Muscle layer of colon (tissue), 2 donors: Measurements from ENCODE around the gene TMEM256.
"Not testable (repeated sequence)": the region's sequence is repeated elsewhere in the genome, so short reads cannot be mapped to it uniquely, and the experiment has no call there.

ENCODE experiments used
- H3K27ac ChIP-seq: one replicate; pipeline ENCODE4 v1.7.0; 2013; ENCODE audit warnings: low read depth, mild to moderate bottlenecking, low read length, moderate library complexity
- H3K27me3 ChIP-seq, 2 donors: one replicate each; pipeline ENCODE4 v1.7.0; 2013; ENCODE audit warnings: low read length in 2 of 2, mild to moderate bottlenecking in 2 of 2; ENCODE audit not compliant: insufficient read depth in 2 of 2, control insufficient read depth in 1 of 2
- H3K36me3 ChIP-seq: one replicate; pipeline ENCODE4 v1.7.0; 2013; ENCODE audit warnings: mild to moderate bottlenecking, low read length; ENCODE audit not compliant: insufficient read depth
- H3K4me1 ChIP-seq: one replicate; pipeline ENCODE4 v1.7.0; 2013; ENCODE audit warnings: mild to moderate bottlenecking, low read length; ENCODE audit not compliant: insufficient read depth
- H3K4me3 ChIP-seq, 2 donors: one replicate each; pipeline ENCODE4 v1.7.0; 2013; ENCODE audit warnings: low read length in 2 of 2, low read depth in 1 of 2, mild to moderate bottlenecking in 1 of 2, moderate library complexity in 1 of 2
- H3K9ac ChIP-seq: one replicate; pipeline ENCODE4 v1.7.0; 2013; ENCODE audit warnings: low read length
- H3K9me3 ChIP-seq: one replicate; pipeline ENCODE4 v1.7.0; 2013; ENCODE audit warnings: mild to moderate bottlenecking, low read length
- donor health status: abdominal sarcoma.
- donor health status: Adenocarcinoma of cecum.

Gene TMEM256

DNA sequence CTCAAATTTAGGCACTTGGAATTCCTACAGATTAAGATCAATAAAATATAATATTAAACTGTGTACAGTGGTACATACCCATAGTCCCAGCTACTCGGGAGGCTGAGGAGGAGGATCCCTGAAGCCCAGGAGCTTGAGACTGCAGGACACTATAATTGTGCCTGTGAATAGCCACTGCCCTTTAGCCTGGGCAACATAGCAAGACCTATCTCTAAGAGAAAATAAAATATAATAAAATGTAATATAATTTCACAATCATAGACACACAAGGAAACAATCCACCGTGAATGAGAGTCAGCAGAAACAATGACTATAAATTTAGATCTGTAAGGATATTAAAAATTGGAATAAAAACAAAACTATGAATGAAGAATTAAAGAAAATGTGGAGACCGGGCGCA lies 33.0 kb downstream of the TMEM256 start:
- H3K9me3 ChIP-seq: no peaks in the 10 kb centered on the region
- H3K27me3 ChIP-seq: no peaks in the 10 kb centered on the region
- H3K4me3 ChIP-seq: no peak overlapping the region
- H3K27ac ChIP-seq: no peak overlapping the region
- no peaks in the 10 kb centered on the region for H3K36me3 ChIP-seq
- no peaks in the 10 kb centered on the region for H3K4me1 ChIP-seq
- H3K9ac ChIP-seq: no peak overlapping the region

DNA sequence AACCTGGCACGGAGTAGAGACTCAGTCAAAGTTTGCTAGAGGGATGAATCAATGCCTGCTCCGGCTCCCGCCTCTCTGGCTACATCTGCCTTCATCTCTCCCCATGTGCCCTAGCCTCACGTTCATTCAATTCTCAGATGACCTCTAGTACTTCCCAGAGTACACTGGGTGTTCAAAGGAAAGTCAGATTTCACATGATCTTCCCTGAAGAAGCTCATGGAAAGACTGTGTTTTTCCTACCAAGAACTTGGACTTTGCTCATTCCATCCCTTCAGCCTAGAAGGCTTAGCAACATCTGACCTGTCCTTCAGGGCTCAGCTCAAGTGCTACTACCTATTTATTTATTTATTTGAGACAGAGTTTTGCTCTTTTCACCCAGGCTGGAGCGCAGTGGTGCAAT lies 34.1 kb downstream of the TMEM256 start:
- Histone ChIP-seq H3K9ac (no peak overlapping the region), H3K4me3 (no peak overlapping the region), H3K4me1 (no peaks in the 10 kb centered on the region), H3K27me3 (no peaks in the 10 kb centered on the region), H3K36me3 (no peaks in the 10 kb centered on the region), H3K9me3 (no peaks in the 10 kb centered on the region), H3K27ac (no peak overlapping the region)

DNA sequence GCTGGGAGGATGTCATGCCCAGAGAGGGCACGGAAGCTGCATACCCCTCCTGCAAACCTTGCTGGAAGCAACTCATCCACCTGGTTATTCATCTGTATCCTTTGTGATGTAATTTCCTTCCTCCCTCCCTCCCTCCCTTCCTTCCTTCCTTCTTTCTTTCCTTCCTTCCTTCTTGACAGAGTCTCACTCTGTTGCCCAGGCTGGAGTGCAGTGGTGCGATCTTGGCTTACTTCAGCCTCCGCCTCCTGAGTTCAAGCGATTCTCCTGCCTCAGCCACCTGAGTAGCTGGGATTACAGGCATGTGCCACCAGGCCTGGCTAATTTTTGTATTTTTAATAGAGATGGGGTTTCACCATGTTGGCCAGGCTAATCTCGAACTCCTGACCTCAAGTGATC lies 35.3 kb downstream of the TMEM256 start:
- not testable (repeated sequence) for H3K9me3 ChIP-seq, H3K4me1 ChIP-seq, H3K36me3 ChIP-seq, H3K27me3 ChIP-seq, H3K4me3 ChIP-seq, H3K27ac ChIP-seq, H3K9ac ChIP-seq

DNA sequence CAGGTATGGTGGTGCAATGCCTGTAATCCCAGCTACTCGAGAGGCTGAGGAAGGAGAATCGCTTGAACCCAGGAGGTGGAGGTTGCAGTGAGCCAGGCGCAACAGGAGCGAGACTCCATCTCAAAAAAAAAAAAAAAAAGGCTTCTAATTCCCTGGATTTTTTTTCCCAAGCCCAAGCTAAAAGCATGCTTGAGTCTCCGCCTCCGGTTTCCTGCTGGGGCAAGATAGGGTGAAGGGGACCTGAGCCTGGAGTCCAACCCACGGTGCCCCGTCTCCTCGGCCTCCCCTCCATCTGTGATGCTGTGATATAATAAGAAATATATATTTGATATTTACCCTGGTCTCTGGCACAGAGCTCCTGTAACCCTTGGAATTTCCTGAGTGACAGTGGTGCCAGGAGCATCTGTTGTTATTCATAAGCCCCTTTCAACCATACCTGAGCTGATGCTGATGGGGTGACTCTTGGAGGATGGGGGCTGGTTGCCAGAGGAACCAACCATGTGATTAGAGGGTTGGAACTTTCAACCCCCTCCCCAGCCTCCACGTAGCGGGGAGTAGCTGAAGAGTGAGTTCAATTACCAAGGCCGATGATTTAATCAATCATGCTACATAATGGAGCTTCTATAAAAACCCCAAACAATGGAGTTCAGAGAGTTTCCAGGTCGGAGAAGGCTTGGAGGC lies 35.8 kb downstream of the TMEM256 start:
- no peaks in the 10 kb centered on the region for H3K27me3 ChIP-seq

DNA sequence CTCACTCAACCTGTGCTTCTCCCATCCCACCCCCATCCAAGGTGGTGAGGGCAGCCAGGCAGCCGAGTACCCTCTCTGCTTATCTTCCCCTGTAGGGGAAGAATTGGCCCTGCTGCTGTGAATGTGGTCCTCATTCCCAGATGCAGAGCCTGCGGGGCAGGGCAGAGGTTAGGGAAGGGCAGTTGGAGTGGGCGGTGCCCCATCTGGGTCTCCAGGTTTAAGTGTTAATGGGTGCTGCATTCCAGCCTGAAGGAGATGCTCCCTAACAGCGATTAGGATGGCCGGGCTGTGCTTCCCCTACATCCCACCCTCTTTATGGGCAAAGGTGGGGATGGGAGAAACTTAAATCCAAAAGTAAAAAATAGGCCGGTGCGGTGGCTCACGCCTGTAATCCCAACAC lies 36.8 kb downstream of the TMEM256 start:
- Histone ChIP-seq H3K4me1 (no peaks in the 10 kb centered on the region), H3K9ac (no peak overlapping the region), H3K27me3 (no peaks in the 10 kb centered on the region), H3K4me3 (no peak overlapping the region), H3K27ac (no peak overlapping the region), H3K9me3 (no peaks in the 10 kb centered on the region), H3K36me3 (no peaks in the 10 kb centered on the region)

More for the DNA sequence above, 35.8 kb downstream of the TMEM256 start:
- H3K4me1 ChIP-seq: no peaks in the 10 kb centered on the region
- H3K27ac ChIP-seq: no peak overlapping the region
- no peaks in the 10 kb centered on the region for H3K36me3 ChIP-seq
- H3K4me3 ChIP-seq: no peak overlapping the region
- H3K9ac ChIP-seq: no peak overlapping the region
- H3K9me3 ChIP-seq: no peaks in the 10 kb centered on the region

DNA sequence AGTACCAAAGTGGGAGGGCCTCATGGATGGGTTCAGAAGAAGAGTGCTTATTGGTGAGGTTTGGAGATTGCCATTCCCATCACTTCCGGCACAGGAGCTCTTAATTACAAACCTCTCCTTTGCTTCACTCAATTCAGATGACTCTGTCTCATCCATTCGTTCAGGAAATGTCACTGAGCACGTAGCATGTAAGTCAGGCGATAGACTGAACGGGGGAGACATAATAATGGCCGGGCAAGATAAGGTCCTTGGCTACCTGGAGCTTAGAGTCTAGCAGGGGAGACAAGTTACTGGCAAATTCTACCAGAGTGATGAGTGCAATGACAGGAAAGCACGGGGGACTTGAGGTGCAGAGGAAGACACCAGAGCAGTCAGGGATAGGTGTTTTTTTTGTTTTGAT lies 37.9 kb downstream of the TMEM256 start:
- not testable (repeated sequence) for H3K9ac ChIP-seq, H3K27me3 ChIP-seq

DNA sequence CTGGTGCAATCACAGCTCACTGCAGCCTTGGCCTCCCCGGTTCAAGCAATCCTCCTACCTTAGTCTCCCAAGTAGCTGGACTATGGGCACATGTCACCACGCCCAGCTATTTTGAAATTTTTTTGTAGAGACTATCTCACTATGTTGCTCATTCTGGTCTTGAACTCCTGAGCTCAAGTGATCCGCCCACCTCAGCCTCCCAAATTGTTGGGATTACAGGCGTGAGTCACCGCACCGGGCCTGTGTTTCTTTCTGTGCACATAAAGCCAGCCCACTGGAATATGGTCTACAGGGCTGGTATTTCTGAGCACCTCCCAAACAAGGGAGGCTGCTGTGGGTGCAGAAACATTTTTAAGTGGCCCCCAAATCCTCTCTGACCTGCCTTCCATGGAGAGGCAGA lies 40.6 kb downstream of the TMEM256 start:
- H3K27me3 ChIP-seq: no peaks in the 10 kb centered on the region
- H3K4me1 ChIP-seq: no peaks in the 10 kb centered on the region
- H3K4me3 ChIP-seq: no peak overlapping the region
- H3K36me3 ChIP-seq: no peaks in the 10 kb centered on the region
- H3K27ac ChIP-seq: no peak overlapping the region
- H3K9ac ChIP-seq: no peak overlapping the region
- H3K9me3 ChIP-seq: no peaks in the 10 kb centered on the region

More for the DNA sequence above, 37.9 kb downstream of the TMEM256 start:
- not testable (repeated sequence) for H3K27ac ChIP-seq, H3K36me3 ChIP-seq, H3K9me3 ChIP-seq, H3K4me1 ChIP-seq, H3K4me3 ChIP-seq

DNA sequence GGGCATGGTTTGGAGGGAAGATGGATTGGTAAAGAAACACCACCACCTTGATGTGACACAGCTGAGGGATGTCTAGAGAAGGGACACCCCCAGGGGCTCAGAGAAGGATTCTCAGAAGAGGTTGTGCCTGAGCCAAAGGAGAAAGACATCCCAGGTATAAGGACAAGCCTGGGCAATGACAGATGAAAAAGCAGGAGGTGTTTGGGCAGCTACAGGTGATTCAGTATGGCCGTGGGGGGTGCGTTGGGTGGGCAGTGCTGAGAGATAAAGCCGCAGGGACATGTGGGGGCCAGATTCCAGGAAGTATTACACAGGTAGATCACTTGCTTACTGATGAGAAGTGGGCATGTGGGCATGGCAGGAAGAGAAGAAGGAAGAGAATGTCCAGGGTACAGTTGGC lies 42.0 kb downstream of the TMEM256 start:
- Histone ChIP-seq H3K36me3 (no peaks in the 10 kb centered on the region), H3K4me1 (no peaks in the 10 kb centered on the region), H3K27me3 (no peaks in the 10 kb centered on the region), H3K4me3 (no peak overlapping the region), H3K27ac (no peak overlapping the region), H3K9ac (no peak overlapping the region), H3K9me3 (no peaks in the 10 kb centered on the region)

DNA sequence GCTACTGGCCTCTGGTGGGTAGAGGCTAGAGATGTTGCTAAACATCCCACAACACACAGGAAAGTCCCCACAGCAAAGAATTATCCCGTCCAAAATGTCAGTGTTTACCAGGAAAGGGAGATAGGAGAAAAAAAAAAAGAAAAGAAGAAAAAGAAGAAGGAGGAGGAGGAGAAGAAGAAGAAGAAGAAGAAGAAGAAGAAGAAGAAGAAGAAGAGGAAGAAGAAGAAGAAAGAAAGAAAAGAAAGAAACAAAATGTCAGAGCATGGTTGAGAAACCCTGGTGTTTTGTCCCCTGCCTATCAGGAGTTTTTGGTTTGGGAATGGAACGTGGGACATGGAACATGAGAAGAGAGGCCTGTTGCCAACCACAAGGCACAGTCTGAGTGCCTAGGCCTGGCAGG lies 46.5 kb downstream of the TMEM256 start:
- H3K9me3 ChIP-seq: no peaks in the 10 kb centered on the region
- peaks cover 37% of the 10 kb centered on the region for H3K4me1 ChIP-seq
- H3K4me3 ChIP-seq: no peak overlapping the region
- H3K36me3 ChIP-seq: no peaks in the 10 kb centered on the region
- no peak overlapping the region for H3K27ac ChIP-seq
- no peak overlapping the region for H3K9ac ChIP-seq
- no peaks in the 10 kb centered on the region for H3K27me3 ChIP-seq

DNA sequence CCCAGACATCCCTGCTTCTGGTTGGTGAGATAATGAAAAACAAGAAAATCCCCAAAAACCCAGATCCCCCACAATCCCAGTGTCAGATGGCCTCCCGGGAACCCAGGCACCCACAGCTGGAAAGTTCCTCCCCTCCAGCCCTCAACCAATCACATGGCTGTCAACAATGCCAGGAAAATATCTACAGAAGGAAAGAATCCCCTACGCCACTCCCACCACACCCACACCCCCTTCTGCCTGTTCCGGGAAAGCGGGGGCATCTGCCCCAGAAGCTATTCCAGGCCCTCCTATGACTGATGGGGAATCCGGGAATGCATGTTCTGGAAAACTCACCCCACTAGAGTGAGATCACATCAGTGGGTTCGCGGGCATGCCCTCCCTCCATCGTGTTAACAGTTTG lies 47.1 kb downstream of the TMEM256 start:
- H3K36me3 ChIP-seq: no peaks in the 10 kb centered on the region
- no peak overlapping the region for H3K27ac ChIP-seq
- H3K4me3 ChIP-seq: no peak overlapping the region
- peaks cover 37% of the 10 kb centered on the region for H3K4me1 ChIP-seq
- H3K9me3 ChIP-seq: no peaks in the 10 kb centered on the region
- no peak overlapping the region for H3K9ac ChIP-seq
- H3K27me3 ChIP-seq: no peaks in the 10 kb centered on the region

DNA sequence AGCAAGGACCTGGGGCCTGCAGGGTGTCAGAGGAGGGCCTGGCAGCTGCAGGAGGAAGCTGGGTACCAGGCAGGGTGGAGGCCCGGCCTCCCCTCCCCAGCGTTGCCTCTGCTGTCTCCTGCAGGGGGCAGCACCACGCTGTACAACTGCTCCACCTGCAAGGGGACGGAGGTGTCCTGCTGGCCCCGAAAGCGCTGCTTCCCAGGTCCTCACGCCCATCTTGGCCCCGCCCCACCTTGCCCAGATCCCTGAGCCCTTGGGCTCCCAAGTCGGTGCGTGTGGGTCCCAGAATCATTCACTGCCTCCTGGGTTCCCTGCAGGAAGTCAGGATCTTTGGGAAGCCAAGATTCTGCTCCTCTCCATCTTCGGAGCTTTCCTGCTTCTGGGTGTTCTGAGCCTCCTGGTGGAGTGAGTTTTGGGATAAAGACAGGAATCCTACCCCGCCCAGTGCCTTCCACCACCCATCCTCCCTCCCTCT lies 47.8 kb downstream of the TMEM256 start:
- no peaks in the 10 kb centered on the region for H3K36me3 ChIP-seq
- no peak overlapping the region for H3K4me3 ChIP-seq
- H3K9ac ChIP-seq: no peak overlapping the region
- H3K27me3 ChIP-seq: no peaks in the 10 kb centered on the region
- H3K27ac ChIP-seq: no peak overlapping the region
- no peaks in the 10 kb centered on the region for H3K9me3 ChIP-seq
- peaks cover 37% of the 10 kb centered on the region for H3K4me1 ChIP-seq

DNA sequence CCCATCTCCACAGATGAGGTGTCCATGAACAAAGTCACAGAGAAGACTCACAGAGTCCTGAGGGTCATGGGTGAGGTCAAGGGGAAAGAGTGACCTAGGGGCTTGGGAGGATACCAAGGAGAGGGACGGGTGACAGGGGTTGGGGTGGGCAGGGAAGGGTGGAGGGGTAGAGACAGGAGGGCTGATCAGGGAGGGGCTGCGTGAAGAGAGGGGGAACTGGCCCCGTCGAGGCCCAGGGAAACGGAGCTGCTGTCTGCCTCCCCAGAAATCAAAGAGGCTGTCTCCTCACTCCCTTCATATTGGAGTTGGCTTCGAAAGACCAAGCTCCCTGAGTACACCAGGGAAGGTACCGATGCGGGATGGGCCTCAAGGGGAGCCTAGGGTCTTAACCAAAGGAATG lies 48.3 kb downstream of the TMEM256 start:
- Histone ChIP-seq H3K4me3 (no peak overlapping the region), H3K27me3 (no peaks in the 10 kb centered on the region), H3K9ac (no peak overlapping the region), H3K9me3 (no peaks in the 10 kb centered on the region), H3K27ac (no peak overlapping the region), H3K36me3 (no peaks in the 10 kb centered on the region), H3K4me1 (peaks cover 37% of the 10 kb centered on the region)
